CD4-positive, alpha-beta T cell treated with Interleukin-2 at 100 ng/mL for 4 hours (primary cell): Measurements from ENCODE around the gene TTYH1.
"Not testable (repeated sequence)": the region's sequence is repeated elsewhere in the genome, so short reads cannot be mapped to it uniquely, and the experiment has no call there.

Experiments
- DNase-seq: peaks from one replicate; pipeline ENCODE4 v3.0.0-alpha.2; 2020; ENCODE audit warnings: low spot score

TTYH1 gene

GRCh38 chr19:54461210-54461609, 45.9 kb downstream of the TTYH1 start:
- no peak for DNase-seq

- no peak for DNase-seq
Observed at GRCh38 chr19:54461613-54462012, 46.3 kb downstream of the TTYH1 start.

- DNase-seq: no peak
Observed at GRCh38 chr19:54462047-54462654, 46.9 kb downstream of the TTYH1 start.

GRCh38 chr19:54462655-54463530, 47.6 kb downstream of the TTYH1 start:
- peak; percentile 64 for DNase-seq

GRCh38 chr19:54463531-54464043, 48.3 kb downstream of the TTYH1 start, which contains the start of gene LENG9:
Gene LENG9, minus strand, starts transcription at chr19:54463778. Its CDS starts 252 bp downstream, at chr19:54463526.
- peak; percentile 95 for DNase-seq

GRCh38 chr19:54464044-54464629, 48.9 kb downstream of the TTYH1 start:
- DNase-seq: peak; percentile 89

- DNase-seq: peak; percentile 72
Observed at GRCh38 chr19:54464630-54465425, 49.6 kb downstream of the TTYH1 start.

- DNase-seq: no peak
Observed at GRCh38 chr19:54465426-54466109, 50.3 kb downstream of the TTYH1 start.

GRCh38 chr19:54466110-54466480, 50.8 kb downstream of the TTYH1 start:
- DNase-seq: not testable (repeated sequence)

GRCh38 chr19:54469496-54469934, 54.3 kb downstream of the TTYH1 start:
- DNase-seq: no peak

- DNase-seq: no peak
Observed at GRCh38 chr19:54470276-54470887, 55.1 kb downstream of the TTYH1 start.

- DNase-seq: no peak
Observed at GRCh38 chr19:54470991-54471782, 55.9 kb downstream of the TTYH1 start.

GRCh38 chr19:54473071-54473891, 58.0 kb downstream of the TTYH1 start, which contains the start of gene CDC42EP5:
Gene CDC42EP5, minus strand, starts transcription at chr19:54473296. Its CDS starts 7,749 bp downstream, at chr19:54465547.
- DNase-seq: no peak

GRCh38 chr19:54473892-54474372, 58.7 kb downstream of the TTYH1 start:
- DNase-seq: no peak

- no peak for DNase-seq
Observed at GRCh38 chr19:54475706-54476105, 60.4 kb downstream of the TTYH1 start.

GRCh38 chr19:54477650-54478049, 62.4 kb downstream of the TTYH1 start:
- no peak for DNase-seq

- DNase-seq: peak; percentile 34
Observed at GRCh38 chr19:54478677-54479266, 63.5 kb downstream of the TTYH1 start.

- DNase-seq: no peak
Observed at GRCh38 chr19:54480051-54480450, 64.8 kb downstream of the TTYH1 start.
